SK-N-MC (cell line): Measurements from ENCODE around the gene DOK5.

Experiments used
- EZH2 ChIP-seq: fragments of 200-600 bp; sonication (generic); IDR thresholded peaks from one replicate; pipeline ENCODE4 v1.6.1; 2017; ENCODE audit warnings: antibody characterized with exemption
- FOXP2 ChIP-seq: optimal IDR thresholded peaks from 2 replicates; pipeline ENCODE3; 2011; ENCODE audit warnings: mild to moderate bottlenecking, moderate library complexity; ENCODE audit not compliant: insufficient read depth; ENCODE audit errors: extremely low read length, control extremely low read depth
- POLR2AphosphoS5 ChIP-seq: IDR thresholded peaks from 2 replicates; pipeline ENCODE4 v1.6.1; 2012; ENCODE audit warnings: mild to moderate bottlenecking, low read depth, low read length, borderline replicate concordance

GRCh38 chr20:54514028-54514607 is 38.7 kb downstream of the DOK5 start:
- TF ChIP-seq POLR2AphosphoS5 (no peak), EZH2 (no peak), FOXP2 (no peak)
